Myocyte (in vitro differentiated cells): Measurements from ENCODE around the gene HCN2. TPM values are rescaled to one million over a fixed set of nuclear protein-coding genes. Genes with fewer than 3 reads are reported as not detected.
A peak's percentile ranks its signal among the peaks of the same experiment; 100 is the strongest.
"Not testable (repeated sequence)": the region's sequence is repeated elsewhere in the genome, so short reads cannot be mapped to it uniquely, and the experiment has no call there.

ENCODE experiments used
- DNase-seq: peaks from one replicate; pipeline ENCODE4 v3.0.0-alpha.2; 2012; ENCODE audit warnings: low read depth
- total RNA-seq: library from RNA; depleted of rRNA; stranded (reverse); fragments of >200 nt; gene quantifications from 2 replicates; pipeline ENCODE4 v1.2.3, GENCODE V29; 2014

Gene HCN2
- total RNA-seq, 1 donor from 2014 or later = 2.9 TPM

GRCh38 chr19:584240-585001 is 5.3 kb upstream of the HCN2 start:
- DNase-seq = no peak

GRCh38 chr19:585146-585545 is 4.5 kb upstream of the HCN2 start:
- DNase-seq = not testable (repeated sequence)

GRCh38 chr19:585551-586110 is 4.0 kb upstream of the HCN2 start:
- no peak for DNase-seq

GRCh38 chr19:588093-588740 is 1.5 kb upstream of the HCN2 start:
- DNase-seq = peak; percentile 93

- no peak for DNase-seq
Observed at GRCh38 chr19:588741-589692, 664 bp upstream of the HCN2 start.

- no peak for DNase-seq
Observed at GRCh38 chr19:590396-590745, 690 bp downstream of the HCN2 start.

- no peak for DNase-seq
Observed at GRCh38 chr19:590750-591098, 1.0 kb downstream of the HCN2 start.

- no peak for DNase-seq
Observed at GRCh38 chr19:591099-591958, 1.6 kb downstream of the HCN2 start.

GRCh38 chr19:592101-592500 is 2.4 kb downstream of the HCN2 start:
- DNase-seq = no peak

- no peak for DNase-seq
Observed at GRCh38 chr19:593055-593454, 3.4 kb downstream of the HCN2 start.

- DNase-seq = no peak
Observed at GRCh38 chr19:593505-593904, 3.8 kb downstream of the HCN2 start.

GRCh38 chr19:594265-594870 is 4.7 kb downstream of the HCN2 start:
- DNase-seq = no peak

GRCh38 chr19:595326-596262 is 5.9 kb downstream of the HCN2 start:
- DNase-seq = peak; percentile 55

GRCh38 chr19:596263-596655 is 6.6 kb downstream of the HCN2 start:
- no peak for DNase-seq

- no peak for DNase-seq
Observed at GRCh38 chr19:597406-598315, 8.0 kb downstream of the HCN2 start.

- DNase-seq = no peak
Observed at GRCh38 chr19:601310-601709, 11.6 kb downstream of the HCN2 start.

GRCh38 chr19:601790-602189 is 12.1 kb downstream of the HCN2 start:
- DNase-seq = no peak
